GM23338 (cell line): ENCODE results near the gene TMEM123. TPM values are rescaled to one million over a fixed set of nuclear protein-coding genes. Genes with fewer than 3 reads are reported as not detected.

Experiments used
- ATAC-seq: fragments of 200-7000 bp; cut with Tn5 transposase; 3 replicates; pipeline ENCODE4 v1.9.1; 2020
- DNase-seq: peaks from one replicate; pipeline ENCODE4 v3.0.0-alpha.2; 2015; ENCODE audit warnings: low spot score
- H2AFZ ChIP-seq: fragments of 200-600 bp; sonication (generic); 2 replicates; pipeline ENCODE4 v1.8.0; 2016; ENCODE audit warnings: antibody characterized with exemption, mild to moderate bottlenecking, moderate library complexity
- H3F3A ChIP-seq: fragments of 200-600 bp; sonication (generic); replicated peaks from 2 replicates; pipeline ENCODE4 v1.8.0; 2017; ENCODE audit warnings: antibody characterized with exemption, mixed run types, low read depth
- H3K27ac ChIP-seq: fragments of 200-600 bp; sonication (generic); 2 replicates; pipeline ENCODE4 v1.6.1; 2016; ENCODE audit warnings: low read depth
- H3K27me3 ChIP-seq: fragments of 200-600 bp; sonication (generic); 2 replicates; pipeline ENCODE4 v1.8.0; 2016; ENCODE audit warnings: mild to moderate bottlenecking, mixed run types, moderate library complexity; ENCODE audit not compliant: insufficient read depth
- H3K36me3 ChIP-seq: fragments of 200-600 bp; sonication (generic); 2 replicates; pipeline ENCODE4 v1.8.0; 2016; ENCODE audit warnings: mild to moderate bottlenecking; ENCODE audit not compliant: insufficient read depth
- H3K4me1 ChIP-seq: fragments of 200-600 bp; sonication (generic); 2 replicates; pipeline ENCODE4 v1.8.0; 2016; ENCODE audit warnings: mild to moderate bottlenecking, moderate library complexity; ENCODE audit not compliant: insufficient read depth
- H3K4me2 ChIP-seq: fragments of 200-600 bp; sonication (generic); 2 replicates; pipeline ENCODE4 v1.7.1; 2017; ENCODE audit warnings: mixed run types
- H3K4me3 ChIP-seq: fragments of 200-600 bp; sonication (generic); 2 replicates; pipeline ENCODE4 v1.6.1; 2016; ENCODE audit warnings: mixed run types
- H3K79me2 ChIP-seq: fragments of 200-600 bp; sonication (generic); replicated peaks from 2 replicates; pipeline ENCODE4 v1.8.0; 2017; ENCODE audit warnings: mild to moderate bottlenecking; ENCODE audit not compliant: insufficient read depth
- H3K9me2 ChIP-seq: fragments of 200-600 bp; sonication (generic); 2 replicates; pipeline ENCODE4 v1.8.0; 2017; ENCODE audit not compliant: insufficient read depth
- H4K20me1 ChIP-seq: fragments of 200-600 bp; sonication (generic); replicated peaks from 2 replicates; pipeline ENCODE4 v1.8.0; 2017; ENCODE audit warnings: mild to moderate bottlenecking; ENCODE audit not compliant: insufficient read depth
- H3K27ac Mint-ChIP-seq: 2 replicates; pipeline ENCODE4 v1.8.0; 2020; ENCODE audit warnings: inconsistent platforms, mild to moderate bottlenecking, moderate library complexity, mixed read lengths
- H3K27me3 Mint-ChIP-seq: 3 replicates; pipeline ENCODE4 v1.8.0; 2022; ENCODE audit warnings: low read depth, mild to moderate bottlenecking, moderate library complexity, mixed read lengths, inconsistent platforms; ENCODE audit not compliant: insufficient read depth, poor library complexity
- H3K36me3 Mint-ChIP-seq: 3 replicates; pipeline ENCODE4 v1.8.0; 2021; ENCODE audit warnings: low read depth, mild to moderate bottlenecking, inconsistent platforms, moderate library complexity, mixed read lengths
- H3K4me1 Mint-ChIP-seq: 3 replicates; pipeline ENCODE4 v1.8.0; 2020; ENCODE audit warnings: mild to moderate bottlenecking, inconsistent platforms, mixed read lengths
- H3K4me3 Mint-ChIP-seq: 3 replicates; pipeline ENCODE4 v1.8.0; 2021; ENCODE audit warnings: moderate library complexity, mild to moderate bottlenecking, inconsistent platforms, mixed read lengths
- H3K9me3 Mint-ChIP-seq: 3 replicates; pipeline ENCODE4 v1.8.0; 2020; ENCODE audit warnings: moderate library complexity, mild to moderate bottlenecking, inconsistent platforms, mixed read lengths
- CREB1 ChIP-seq: fragments of 250-450 bp; sonication (Bioruptor Pico); IDR thresholded peaks from 2 replicates; pipeline ENCODE4 v1.5.0; 2020; ENCODE audit warnings: low read depth, mild to moderate bottlenecking, moderate library complexity
- ETS1 ChIP-seq: IDR thresholded peaks from 2 replicates; pipeline ENCODE4 v1.6.1; 2016; ENCODE audit warnings: antibody characterized with exemption
- EZH2 ChIP-seq: fragments of 200-600 bp; sonication (generic); IDR thresholded peaks from one replicate; pipeline ENCODE4 v1.8.0; 2017; ENCODE audit warnings: antibody characterized with exemption, mild to moderate bottlenecking, low read depth; ENCODE audit not compliant: unreplicated experiment
- EZH2phosphoT487 ChIP-seq: fragments of 200-600 bp; sonication (generic); IDR thresholded peaks from one replicate; pipeline ENCODE4 v1.8.1; 2018; ENCODE audit warnings: antibody characterized with exemption; ENCODE audit not compliant: unreplicated experiment
- JUNB ChIP-seq: IDR thresholded peaks from one replicate; pipeline ENCODE4 v1.6.1; 2016; ENCODE audit warnings: antibody characterized with exemption; ENCODE audit not compliant: unreplicated experiment
- NANOG ChIP-seq: IDR thresholded peaks from 2 replicates; pipeline ENCODE4 v1.6.1; 2016; ENCODE audit warnings: antibody characterized with exemption, borderline replicate concordance
- POLR2AphosphoS5 ChIP-seq: IDR thresholded peaks from 2 replicates; pipeline ENCODE4 v1.6.1; 2016; ENCODE audit warnings: antibody characterized with exemption, low read depth
- STAT1 ChIP-seq: IDR thresholded peaks from one replicate; pipeline ENCODE4 v1.6.1; 2016; ENCODE audit warnings: antibody characterized with exemption; ENCODE audit not compliant: unreplicated experiment
- ZNF114 ChIP-seq: fragments of 250-450 bp; sonication (Bioruptor Pico); IDR thresholded peaks from 2 replicates; pipeline ENCODE4 v1.5.0; 2020; ENCODE audit warnings: mild to moderate bottlenecking, moderate library complexity
- ZNF331 ChIP-seq: fragments of 250-450 bp; sonication (Bioruptor Pico); IDR thresholded peaks from 2 replicates; pipeline ENCODE4 v1.5.0; 2020; ENCODE audit warnings: low read depth, mild to moderate bottlenecking, moderate library complexity
- ZNF462 ChIP-seq: fragments of 250-450 bp; sonication (Bioruptor Pico); IDR thresholded peaks from 2 replicates; pipeline ENCODE4 v1.5.0; 2020; ENCODE audit warnings: mild to moderate bottlenecking, moderate library complexity
- polyA plus RNA-seq: library from polyadenylated mRNA; unstranded; fragments of >200 nt; fragmentation: Nextera tagmentation; extraction: Ambion mirVana; gene quantifications from 2 replicates; pipeline ENCODE4 v1.2.1, GENCODE V29; 2016
- total RNA-seq: library from RNA; depleted of rRNA; stranded (reverse); fragments of >200 nt; shearing (Covaris generic); gene quantifications from 2 replicates; pipeline ENCODE4 v1.2.3, GENCODE V29; 2014
- TF ChIP-seq, protein P1 (sequence below), 2 experiments: fragments of 200-600 bp in 1 of 2; sonication (generic) in 1 of 2; conservative IDR thresholded peaks; 2 replicates each; pipeline versions ENCODE4 v1.5.1 to v1.6.1; 2016 to 2017; ENCODE audit warnings: antibody characterized with exemption in 2 of 2, low read depth in 2 of 2, mild to moderate bottlenecking in 2 of 2, moderate library complexity in 1 of 2
- TF ChIP-seq, protein P2 (sequence below): IDR thresholded peaks from one replicate; pipeline ENCODE4 v1.6.1; 2018; ENCODE audit warnings: antibody characterized with exemption; ENCODE audit not compliant: unreplicated experiment

TMEM123 gene
- total and polyA plus RNA-seq, 2 experiments from 2014 or later, result 44.1 to 61.0 TPM

- no peaks in the 10 kb centered on the region for H3K4me1 ChIP-seq
- TF ChIP-seq JUNB, result no peak
- no peak for TF ChIP-seq NANOG
- TF ChIP-seq EZH2phosphoT487, result no peak
- TF ChIP-seq POLR2AphosphoS5, result no peak
- TF ChIP-seq ZNF331, result no peak
- TF ChIP-seq ZNF114, result no peak
- no peak for TF ChIP-seq STAT1
- TF ChIP-seq ZNF462 (CRISPR knock-in tag), result no peak
- no peak for TF ChIP-seq CREB1 (CRISPR knock-in tag)
- TF ChIP-seq, protein P1, sequence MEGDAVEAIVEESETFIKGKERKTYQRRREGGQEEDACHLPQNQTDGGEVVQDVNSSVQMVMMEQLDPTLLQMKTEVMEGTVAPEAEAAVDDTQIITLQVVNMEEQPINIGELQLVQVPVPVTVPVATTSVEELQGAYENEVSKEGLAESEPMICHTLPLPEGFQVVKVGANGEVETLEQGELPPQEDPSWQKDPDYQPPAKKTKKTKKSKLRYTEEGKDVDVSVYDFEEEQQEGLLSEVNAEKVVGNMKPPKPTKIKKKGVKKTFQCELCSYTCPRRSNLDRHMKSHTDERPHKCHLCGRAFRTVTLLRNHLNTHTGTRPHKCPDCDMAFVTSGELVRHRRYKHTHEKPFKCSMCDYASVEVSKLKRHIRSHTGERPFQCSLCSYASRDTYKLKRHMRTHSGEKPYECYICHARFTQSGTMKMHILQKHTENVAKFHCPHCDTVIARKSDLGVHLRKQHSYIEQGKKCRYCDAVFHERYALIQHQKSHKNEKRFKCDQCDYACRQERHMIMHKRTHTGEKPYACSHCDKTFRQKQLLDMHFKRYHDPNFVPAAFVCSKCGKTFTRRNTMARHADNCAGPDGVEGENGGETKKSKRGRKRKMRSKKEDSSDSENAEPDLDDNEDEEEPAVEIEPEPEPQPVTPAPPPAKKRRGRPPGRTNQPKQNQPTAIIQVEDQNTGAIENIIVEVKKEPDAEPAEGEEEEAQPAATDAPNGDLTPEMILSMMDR (conservative IDR thresholded peaks at IDR 0.05; ENCODE audit: low read depth in 2 of 2), result no peak
- TF ChIP-seq, protein P2, sequence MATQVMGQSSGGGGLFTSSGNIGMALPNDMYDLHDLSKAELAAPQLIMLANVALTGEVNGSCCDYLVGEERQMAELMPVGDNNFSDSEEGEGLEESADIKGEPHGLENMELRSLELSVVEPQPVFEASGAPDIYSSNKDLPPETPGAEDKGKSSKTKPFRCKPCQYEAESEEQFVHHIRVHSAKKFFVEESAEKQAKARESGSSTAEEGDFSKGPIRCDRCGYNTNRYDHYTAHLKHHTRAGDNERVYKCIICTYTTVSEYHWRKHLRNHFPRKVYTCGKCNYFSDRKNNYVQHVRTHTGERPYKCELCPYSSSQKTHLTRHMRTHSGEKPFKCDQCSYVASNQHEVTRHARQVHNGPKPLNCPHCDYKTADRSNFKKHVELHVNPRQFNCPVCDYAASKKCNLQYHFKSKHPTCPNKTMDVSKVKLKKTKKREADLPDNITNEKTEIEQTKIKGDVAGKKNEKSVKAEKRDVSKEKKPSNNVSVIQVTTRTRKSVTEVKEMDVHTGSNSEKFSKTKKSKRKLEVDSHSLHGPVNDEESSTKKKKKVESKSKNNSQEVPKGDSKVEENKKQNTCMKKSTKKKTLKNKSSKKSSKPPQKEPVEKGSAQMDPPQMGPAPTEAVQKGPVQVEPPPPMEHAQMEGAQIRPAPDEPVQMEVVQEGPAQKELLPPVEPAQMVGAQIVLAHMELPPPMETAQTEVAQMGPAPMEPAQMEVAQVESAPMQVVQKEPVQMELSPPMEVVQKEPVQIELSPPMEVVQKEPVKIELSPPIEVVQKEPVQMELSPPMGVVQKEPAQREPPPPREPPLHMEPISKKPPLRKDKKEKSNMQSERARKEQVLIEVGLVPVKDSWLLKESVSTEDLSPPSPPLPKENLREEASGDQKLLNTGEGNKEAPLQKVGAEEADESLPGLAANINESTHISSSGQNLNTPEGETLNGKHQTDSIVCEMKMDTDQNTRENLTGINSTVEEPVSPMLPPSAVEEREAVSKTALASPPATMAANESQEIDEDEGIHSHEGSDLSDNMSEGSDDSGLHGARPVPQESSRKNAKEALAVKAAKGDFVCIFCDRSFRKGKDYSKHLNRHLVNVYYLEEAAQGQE, result no peak
- no peak for TF ChIP-seq ETS1
- no peak for TF ChIP-seq EZH2
- no peaks in the 10 kb centered on the region; the same call in 1 of the 2 replicates for H4K20me1 ChIP-seq
- H3K79me2 ChIP-seq, result 0 out of 2 replicates have a peak, but pooled peaks cover 3% of the 10 kb centered on the region
- H3K36me3 Mint-ChIP-seq, result peaks cover 17% of the 10 kb centered on the region; the same call in 2 of the 3 replicates
- H3K27me3 ChIP-seq, result no peaks in the 10 kb centered on the region
- DNase-seq, result no peak
- no peaks in the 10 kb centered on the region for H3K9me3 Mint-ChIP-seq
- no peaks in the 10 kb centered on the region for H3K9me2 ChIP-seq
- H3K27ac Mint-ChIP-seq, result no peak overlapping the region
- no peak overlapping the region for H3K4me3 Mint-ChIP-seq
- no peaks in the 10 kb centered on the region for H3K27me3 Mint-ChIP-seq
- no peaks in the 10 kb centered on the region for H3F3A ChIP-seq
- no peaks in the 10 kb centered on the region for H3K4me1 Mint-ChIP-seq
- H3K27ac ChIP-seq, result no peak overlapping the region
- no peak overlapping the region for H3K4me2 ChIP-seq
- no peak for ATAC-seq
- no peak overlapping the region for H2AFZ ChIP-seq
- H3K4me3 ChIP-seq, result no peak overlapping the region
- no peaks in the 10 kb centered on the region; the same call in 1 of the 2 replicates for H3K36me3 ChIP-seq
Measured at GRCh38 chr11:102400603-102401002, 52.0 kb downstream of the TMEM123 start.
